WTC11 (cell line): Measurements from ENCODE around the gene PKDCC. TPM values are rescaled to one million over a fixed set of nuclear protein-coding genes. Genes with fewer than 3 reads are reported as not detected.

Source experiments
- ATAC-seq: fragments of 200-7000 bp; cut with Tn5 transposase; 2 replicates; pipeline ENCODE4 v1.10.0; 2021; ENCODE audit warnings: mild to moderate bottlenecking, moderate library complexity
- CTCF ChIA-PET: fragments of 300-600 bp; sonication (Branson Sonifier 250); formaldehyde crosslinking; loops from one replicate; lab custom pipeline; 2021; ENCODE audit warnings: antibody characterized with exemption; lab: Charles Lee
- POLR2A ChIA-PET: fragments of 350-600 bp; sonication (Branson Sonifier 250); formaldehyde crosslinking; loops from one replicate; lab custom pipeline; 2021; ENCODE audit warnings: antibody characterized with exemption; lab: Charles Lee
- DNase-seq: peaks from one replicate; pipeline ENCODE4 v3.0.0; 2021; ENCODE audit warnings: low spot score
- H3K27ac Mint-ChIP-seq: 2 replicates; pipeline ENCODE4 v1.8.0; 2021; ENCODE audit warnings: mixed read lengths
- H3K27me3 Mint-ChIP-seq: 2 replicates; pipeline ENCODE4 v1.8.0; 2021; ENCODE audit warnings: low read depth, mild to moderate bottlenecking, moderate library complexity, mixed read lengths
- H3K36me3 Mint-ChIP-seq: 2 replicates; pipeline ENCODE4 v1.8.0; 2021; ENCODE audit warnings: mixed read lengths
- H3K4me1 Mint-ChIP-seq: 2 replicates; pipeline ENCODE4 v1.8.0; 2022; ENCODE audit warnings: mixed read lengths
- H3K4me3 Mint-ChIP-seq: 2 replicates; pipeline ENCODE4 v1.8.0; 2021; ENCODE audit warnings: mild to moderate bottlenecking, moderate library complexity, mixed read lengths
- H3K9me3 Mint-ChIP-seq: 2 replicates; pipeline ENCODE4 v1.8.0; 2021; ENCODE audit warnings: mixed read lengths
- AFF4 ChIP-seq: sonication (generic); formaldehyde crosslinking; IDR thresholded peaks from 2 replicates; pipeline ENCODE4 v1.8.1; 2023; ENCODE audit warnings: mild to moderate bottlenecking, missing genetic modification reagents, borderline replicate concordance
- E2F5 ChIP-seq: sonication (generic); formaldehyde crosslinking; IDR thresholded peaks from 2 replicates; pipeline ENCODE4 v1.8.1; 2022; ENCODE audit warnings: mild to moderate bottlenecking, moderate library complexity, missing genetic modification reagents
- ELF4 ChIP-seq: sonication (generic); formaldehyde crosslinking; IDR thresholded peaks from 2 replicates; pipeline ENCODE4 v1.8.1; 2022; ENCODE audit warnings: low read depth, mild to moderate bottlenecking, moderate library complexity, missing genetic modification reagents
- FOXP1 ChIP-seq: sonication (generic); formaldehyde crosslinking; IDR thresholded peaks from 2 replicates; pipeline ENCODE4 v1.8.0; 2022; ENCODE audit warnings: missing genetic modification reagents, mild to moderate bottlenecking, moderate library complexity, borderline replicate concordance
- GRHL2 ChIP-seq: fragments of 250-450 bp; sonication (Bioruptor Pico); IDR thresholded peaks from 2 replicates; pipeline ENCODE4 v1.8.0; 2022; ENCODE audit warnings: mild to moderate bottlenecking, moderate library complexity; ENCODE audit not compliant: insufficient replicate concordance, severe bottlenecking
- HMGA2 ChIP-seq: fragments of 250-450 bp; sonication (Bioruptor Pico); IDR thresholded peaks from 2 replicates; pipeline ENCODE4 v1.4.0; 2021; ENCODE audit warnings: mild to moderate bottlenecking, moderate library complexity
- NFYB ChIP-seq: sonication (generic); formaldehyde crosslinking; conservative IDR thresholded peaks from 2 replicates; pipeline ENCODE4 v1.8.0; 2022; ENCODE audit warnings: low read depth, missing genetic modification reagents
- NR2C2 ChIP-seq: sonication (generic); formaldehyde crosslinking; IDR thresholded peaks from 2 replicates; pipeline ENCODE4 v1.8.0; 2022; ENCODE audit warnings: mild to moderate bottlenecking, missing genetic modification reagents
- OVOL2 ChIP-seq: fragments of 250-450 bp; sonication (Bioruptor Pico); IDR thresholded peaks from 2 replicates; pipeline ENCODE4 v1.9.0; 2021; ENCODE audit warnings: mild to moderate bottlenecking, borderline replicate concordance
- RORB ChIP-seq: fragments of 250-450 bp; sonication (Bioruptor Pico); IDR thresholded peaks from 2 replicates; pipeline ENCODE4 v1.9.0; 2021; ENCODE audit warnings: mild to moderate bottlenecking
- TEAD1 ChIP-seq: sonication (generic); formaldehyde crosslinking; IDR thresholded peaks from 2 replicates; pipeline ENCODE4 v1.8.0; 2022; ENCODE audit warnings: mild to moderate bottlenecking, missing genetic modification reagents
- TP53 ChIP-seq: sonication (generic); formaldehyde crosslinking; IDR thresholded peaks from 2 replicates; pipeline ENCODE4 v1.8.1; 2023; ENCODE audit warnings: mild to moderate bottlenecking, missing genetic modification reagents
- ZNF138 ChIP-seq: sonication (generic); formaldehyde crosslinking; conservative IDR thresholded peaks from 2 replicates; pipeline ENCODE4 v1.8.1; 2022; ENCODE audit warnings: mild to moderate bottlenecking, moderate library complexity, missing genetic modification reagents
- ZNF219 ChIP-seq: sonication (generic); formaldehyde crosslinking; IDR thresholded peaks from 2 replicates; pipeline ENCODE4 v1.8.0; 2023; ENCODE audit warnings: missing genetic modification reagents, mild to moderate bottlenecking, borderline replicate concordance
- ZNF232 ChIP-seq: sonication (generic); formaldehyde crosslinking; IDR thresholded peaks from 2 replicates; pipeline ENCODE4 v1.8.0; 2022; ENCODE audit warnings: mild to moderate bottlenecking, missing genetic modification reagents
- ZNF396 ChIP-seq: fragments of 250-450 bp; sonication (Bioruptor Pico); IDR thresholded peaks from 2 replicates; pipeline ENCODE4 v1.8.0; 2021; ENCODE audit warnings: mild to moderate bottlenecking, moderate library complexity, borderline replicate concordance
- total RNA-seq: library from RNA; stranded (reverse); gene quantifications from 3 replicates; pipeline ENCODE4 v1.2.3, GENCODE V29; 2021
- TF ChIP-seq, protein P1 (sequence below): sonication (generic); formaldehyde crosslinking; IDR thresholded peaks from 2 replicates; pipeline ENCODE4 v1.8.0; 2023; ENCODE audit warnings: mild to moderate bottlenecking, missing genetic modification reagents
- TF ChIP-seq, protein P2 (sequence below): sonication (generic); formaldehyde crosslinking; IDR thresholded peaks from 2 replicates; pipeline ENCODE4 v1.8.1; 2023; ENCODE audit warnings: mild to moderate bottlenecking, missing genetic modification reagents
- TF ChIP-seq, protein P3 (sequence below): sonication (generic); formaldehyde crosslinking; IDR thresholded peaks from 2 replicates; pipeline ENCODE4 v1.8.1; 2023; ENCODE audit warnings: mild to moderate bottlenecking, missing genetic modification reagents, moderate library complexity

Gene PKDCC
- total RNA-seq, 1 experiment from 2014 or later = 27.3 TPM

DNA sequence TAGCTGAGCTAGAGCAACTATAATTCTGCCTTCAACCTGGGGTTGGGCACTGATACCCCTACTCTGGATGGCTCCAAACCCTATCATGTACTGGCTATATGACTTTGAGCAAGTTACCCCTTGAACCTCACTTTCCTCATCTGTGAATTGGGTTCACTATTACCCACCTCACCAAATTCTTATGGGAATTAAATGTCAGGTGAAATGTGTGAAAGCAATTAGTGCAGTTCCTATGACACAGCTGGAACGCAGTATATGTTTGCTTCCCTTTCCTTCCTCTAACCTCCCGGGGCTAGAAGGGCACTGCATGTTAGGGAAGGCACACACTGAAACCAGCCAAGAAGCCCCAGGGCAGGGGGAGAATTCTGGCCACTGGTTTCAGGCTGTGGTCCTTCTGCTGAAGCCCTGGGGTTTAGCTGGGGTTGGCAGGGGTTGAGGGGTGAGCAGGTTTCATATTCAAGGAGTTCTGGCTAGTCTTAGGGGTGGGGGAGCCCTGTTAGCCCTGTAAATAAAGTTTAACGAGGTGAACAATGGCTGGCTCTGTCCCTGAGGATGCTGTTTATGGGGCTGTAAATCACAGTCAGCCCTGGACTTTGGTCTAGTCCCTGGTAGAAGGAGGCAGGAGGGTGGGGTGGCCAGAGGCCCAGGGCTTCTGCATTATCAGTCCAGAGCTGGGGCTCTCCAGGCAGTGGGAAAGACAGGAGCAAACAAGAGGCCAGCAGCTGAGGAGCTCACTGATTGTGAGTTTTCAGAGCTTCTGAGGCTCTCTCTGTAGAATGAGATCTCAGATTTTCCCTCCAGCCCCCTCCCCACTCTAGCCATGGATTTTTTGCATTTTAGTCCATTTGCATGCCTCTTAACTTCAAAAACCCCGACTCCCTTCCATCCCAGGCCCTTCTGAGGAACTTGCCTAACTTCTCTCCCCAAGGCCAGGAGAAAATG, 8.0 kb downstream of the PKDCC start:
- Mint-ChIP-seq H3K9me3 (no peaks in the 10 kb centered on the region), H3K4me3 (no peak overlapping the region), H3K36me3 (peaks cover 17% of the 10 kb centered on the region), H3K27me3 (no peaks in the 10 kb centered on the region), H3K27ac (no peak overlapping the region), H3K4me1 (peaks cover 45% of the 10 kb centered on the region)
- ATAC-seq (no peak), DNase-seq (no peak)
- ChIA-PET POLR2A (no interaction called here), CTCF (interaction anchor here (0.9 to 5.4 kb wide), 15 partner anchors 8 to 213 kb away, joined by 3 to 90 read pairs (median 4); no protein-coding TSS in a partner anchor)
- TF ChIP-seq OVOL2 (CRISPR knock-in tag) (no peak), ZNF396 (CRISPR knock-in tag) (no peak), ELF4 (no peak), AFF4 (CRISPR knock-in tag) (no peak)
- TF ChIP-seq, protein P1, sequence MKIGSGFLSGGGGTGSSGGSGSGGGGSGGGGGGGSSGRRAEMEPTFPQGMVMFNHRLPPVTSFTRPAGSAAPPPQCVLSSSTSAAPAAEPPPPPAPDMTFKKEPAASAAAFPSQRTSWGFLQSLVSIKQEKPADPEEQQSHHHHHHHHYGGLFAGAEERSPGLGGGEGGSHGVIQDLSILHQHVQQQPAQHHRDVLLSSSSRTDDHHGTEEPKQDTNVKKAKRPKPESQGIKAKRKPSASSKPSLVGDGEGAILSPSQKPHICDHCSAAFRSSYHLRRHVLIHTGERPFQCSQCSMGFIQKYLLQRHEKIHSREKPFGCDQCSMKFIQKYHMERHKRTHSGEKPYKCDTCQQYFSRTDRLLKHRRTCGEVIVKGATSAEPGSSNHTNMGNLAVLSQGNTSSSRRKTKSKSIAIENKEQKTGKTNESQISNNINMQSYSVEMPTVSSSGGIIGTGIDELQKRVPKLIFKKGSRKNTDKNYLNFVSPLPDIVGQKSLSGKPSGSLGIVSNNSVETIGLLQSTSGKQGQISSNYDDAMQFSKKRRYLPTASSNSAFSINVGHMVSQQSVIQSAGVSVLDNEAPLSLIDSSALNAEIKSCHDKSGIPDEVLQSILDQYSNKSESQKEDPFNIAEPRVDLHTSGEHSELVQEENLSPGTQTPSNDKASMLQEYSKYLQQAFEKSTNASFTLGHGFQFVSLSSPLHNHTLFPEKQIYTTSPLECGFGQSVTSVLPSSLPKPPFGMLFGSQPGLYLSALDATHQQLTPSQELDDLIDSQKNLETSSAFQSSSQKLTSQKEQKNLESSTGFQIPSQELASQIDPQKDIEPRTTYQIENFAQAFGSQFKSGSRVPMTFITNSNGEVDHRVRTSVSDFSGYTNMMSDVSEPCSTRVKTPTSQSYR (CRISPR knock-in tag) = no peak

GRCh38 chr2:42057159-42057901, 9.5 kb downstream of the PKDCC start:
- no peaks in the 10 kb centered on the region for H3K27me3 Mint-ChIP-seq
- H3K27ac Mint-ChIP-seq = peak overlapping the region; percentile 63; the same call in 1 of the 2 replicates
- POLR2A ChIA-PET = no interaction called here
- H3K4me3 Mint-ChIP-seq = no peak overlapping the region
- TF ChIP-seq, protein P2, sequence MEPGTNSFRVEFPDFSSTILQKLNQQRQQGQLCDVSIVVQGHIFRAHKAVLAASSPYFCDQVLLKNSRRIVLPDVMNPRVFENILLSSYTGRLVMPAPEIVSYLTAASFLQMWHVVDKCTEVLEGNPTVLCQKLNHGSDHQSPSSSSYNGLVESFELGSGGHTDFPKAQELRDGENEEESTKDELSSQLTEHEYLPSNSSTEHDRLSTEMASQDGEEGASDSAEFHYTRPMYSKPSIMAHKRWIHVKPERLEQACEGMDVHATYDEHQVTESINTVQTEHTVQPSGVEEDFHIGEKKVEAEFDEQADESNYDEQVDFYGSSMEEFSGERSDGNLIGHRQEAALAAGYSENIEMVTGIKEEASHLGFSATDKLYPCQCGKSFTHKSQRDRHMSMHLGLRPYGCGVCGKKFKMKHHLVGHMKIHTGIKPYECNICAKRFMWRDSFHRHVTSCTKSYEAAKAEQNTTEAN (CRISPR knock-in tag) = no peak
- TF ChIP-seq E2F5 = no peak
- no peak for TF ChIP-seq GRHL2 (CRISPR knock-in tag)
- TF ChIP-seq, protein P3, sequence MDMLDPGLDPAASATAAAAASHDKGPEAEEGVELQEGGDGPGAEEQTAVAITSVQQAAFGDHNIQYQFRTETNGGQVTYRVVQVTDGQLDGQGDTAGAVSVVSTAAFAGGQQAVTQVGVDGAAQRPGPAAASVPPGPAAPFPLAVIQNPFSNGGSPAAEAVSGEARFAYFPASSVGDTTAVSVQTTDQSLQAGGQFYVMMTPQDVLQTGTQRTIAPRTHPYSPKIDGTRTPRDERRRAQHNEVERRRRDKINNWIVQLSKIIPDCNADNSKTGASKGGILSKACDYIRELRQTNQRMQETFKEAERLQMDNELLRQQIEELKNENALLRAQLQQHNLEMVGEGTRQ (CRISPR knock-in tag) = no peak
- no peak for TF ChIP-seq RORB (CRISPR knock-in tag)
- TF ChIP-seq TP53 = no peak
- TF ChIP-seq FOXP1 = no peak
- no peak for TF ChIP-seq ZNF219 (CRISPR knock-in tag)
- TF ChIP-seq HMGA2 (CRISPR knock-in tag) = no peak
- TF ChIP-seq ZNF138 = no peak
- TF ChIP-seq OVOL2 (CRISPR knock-in tag) = no peak
- no peak for TF ChIP-seq ZNF232 (CRISPR knock-in tag)
- no peak for TF ChIP-seq TEAD1 (CRISPR knock-in tag)
- TF ChIP-seq NFYB (CRISPR knock-in tag) = no peak
- TF ChIP-seq NR2C2 (CRISPR knock-in tag) = no peak
- TF ChIP-seq, all 79 proteins: peak for 0
- DNase-seq (no peak), ATAC-seq (no peak)
- Mint-ChIP-seq H3K4me1 (peaks cover 32% of the 10 kb centered on the region), H3K9me3 (no peaks in the 10 kb centered on the region), H3K36me3 (peaks cover 17% of the 10 kb centered on the region)
- CTCF ChIA-PET = no interaction called here
